ENCODE results near the gene DUSP22. TPM values are rescaled to one million over a fixed set of nuclear protein-coding genes. Genes with fewer than 3 reads are reported as not detected.

DUSP22 gene
- total RNA-seq, 1 donor from 2014 or later: 34.9 TPM

DNA sequence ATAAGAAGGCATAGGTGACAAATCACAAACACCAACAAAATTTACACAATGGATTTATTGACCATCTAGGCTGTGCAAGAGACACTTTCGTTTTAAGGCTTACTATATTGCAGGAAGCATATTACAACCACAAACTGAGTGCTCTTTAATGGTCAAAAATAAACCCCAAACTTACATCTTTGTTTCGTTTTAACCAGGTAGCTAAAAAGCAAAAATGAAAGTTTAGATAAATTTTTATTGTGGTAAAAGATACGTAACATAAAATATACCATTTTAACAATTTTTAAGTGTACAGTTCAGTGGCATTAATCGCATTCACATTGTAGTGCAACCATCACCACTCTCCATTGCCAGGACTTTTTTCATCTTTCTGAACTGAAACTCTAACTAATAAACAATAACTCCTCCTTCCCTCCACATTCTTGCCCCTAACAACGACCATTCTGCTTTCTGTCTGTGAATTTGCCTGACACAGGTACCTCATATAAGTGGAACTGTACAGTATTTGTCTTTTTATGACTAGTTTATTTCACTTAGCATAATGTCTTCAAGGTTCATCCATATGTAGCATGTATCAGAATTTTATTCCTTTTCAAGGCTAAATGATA lies 32.3 kb upstream of the DUSP22 start:
- no peaks in the 10 kb centered on the region for H3K27me3 Mint-ChIP-seq (ENCODE audit: low read depth, unreplicated experiment)
- no peak overlapping the region for H3K27ac ChIP-seq (ENCODE audit: low read depth, low read length)
- no peaks in the 10 kb centered on the region for H4K20me1 ChIP-seq (ENCODE audit: insufficient read depth, low read length)
- H3K36me3 Mint-ChIP-seq (ENCODE audit: low read depth, unreplicated experiment): no peaks in the 10 kb centered on the region
- peaks cover 2% of the 10 kb centered on the region for H3K4me1 Mint-ChIP-seq (ENCODE audit: low read depth, unreplicated experiment)
- H3K4me2 ChIP-seq (ENCODE audit: low read length): no peak overlapping the region
- FAIRE-seq (peak; percentile 9), DNase-seq (ENCODE audit: low read depth) (no peak)
- no peaks in the 10 kb centered on the region for H3K36me3 ChIP-seq (ENCODE audit: insufficient read depth, low read length)
- H3K9me3 ChIP-seq (ENCODE audit: insufficient read depth, low read depth, low read length): no peaks in the 10 kb centered on the region
- no peak overlapping the region for H3K27ac Mint-ChIP-seq (ENCODE audit: unreplicated experiment)
- no peaks in the 10 kb centered on the region for H3K79me2 ChIP-seq (ENCODE audit: insufficient read depth, low read length)
- H3K4me3 Mint-ChIP-seq (ENCODE audit: unreplicated experiment): no peak overlapping the region
- no peak for TF ChIP-seq EZH2 (IDR thresholded peaks at IDR 0.05; ENCODE audit: insufficient read depth, low read length)
- TF ChIP-seq, protein P1, sequence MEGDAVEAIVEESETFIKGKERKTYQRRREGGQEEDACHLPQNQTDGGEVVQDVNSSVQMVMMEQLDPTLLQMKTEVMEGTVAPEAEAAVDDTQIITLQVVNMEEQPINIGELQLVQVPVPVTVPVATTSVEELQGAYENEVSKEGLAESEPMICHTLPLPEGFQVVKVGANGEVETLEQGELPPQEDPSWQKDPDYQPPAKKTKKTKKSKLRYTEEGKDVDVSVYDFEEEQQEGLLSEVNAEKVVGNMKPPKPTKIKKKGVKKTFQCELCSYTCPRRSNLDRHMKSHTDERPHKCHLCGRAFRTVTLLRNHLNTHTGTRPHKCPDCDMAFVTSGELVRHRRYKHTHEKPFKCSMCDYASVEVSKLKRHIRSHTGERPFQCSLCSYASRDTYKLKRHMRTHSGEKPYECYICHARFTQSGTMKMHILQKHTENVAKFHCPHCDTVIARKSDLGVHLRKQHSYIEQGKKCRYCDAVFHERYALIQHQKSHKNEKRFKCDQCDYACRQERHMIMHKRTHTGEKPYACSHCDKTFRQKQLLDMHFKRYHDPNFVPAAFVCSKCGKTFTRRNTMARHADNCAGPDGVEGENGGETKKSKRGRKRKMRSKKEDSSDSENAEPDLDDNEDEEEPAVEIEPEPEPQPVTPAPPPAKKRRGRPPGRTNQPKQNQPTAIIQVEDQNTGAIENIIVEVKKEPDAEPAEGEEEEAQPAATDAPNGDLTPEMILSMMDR (IDR thresholded peaks at IDR 0.05; ENCODE audit: insufficient read depth, low read depth, low read length): no peak
- no peak overlapping the region for H3K4me3 ChIP-seq (ENCODE audit: insufficient read depth, low read depth, low read length)
- peaks cover 8% of the 10 kb centered on the region for H3K9me3 Mint-ChIP-seq (ENCODE audit: unreplicated experiment)
- no peaks in the 10 kb centered on the region for H3K27me3 ChIP-seq (ENCODE audit: insufficient read depth, low read length)
- H2AFZ ChIP-seq (ENCODE audit: low read depth, low read length): no peak overlapping the region
- no peaks in the 10 kb centered on the region for H3K4me1 ChIP-seq (ENCODE audit: insufficient read depth, low read length)
- H3K9ac ChIP-seq (ENCODE audit: low read length): no peak overlapping the region

DNA sequence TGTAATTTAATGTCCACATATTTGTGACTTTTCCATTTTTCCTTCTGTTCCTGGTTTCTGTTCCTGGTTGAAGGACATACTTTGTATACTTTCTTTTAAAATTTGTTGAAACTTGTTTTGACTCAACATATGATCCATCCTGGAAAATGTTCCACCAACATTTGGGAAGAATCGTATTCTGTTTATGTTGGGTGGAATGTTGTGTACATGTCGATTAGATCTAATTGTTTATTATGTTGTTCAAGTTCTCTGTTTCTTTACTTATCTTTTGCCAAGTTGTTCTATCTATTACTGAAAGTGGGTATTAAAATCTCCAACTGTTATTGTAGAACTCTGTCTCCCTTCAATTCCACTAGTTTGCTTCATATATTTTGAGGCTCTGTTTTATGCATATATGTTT lies 27.7 kb upstream of the DUSP22 start:
- Histone ChIP-seq H2AFZ (ENCODE audit: low read depth, low read length) (no peak overlapping the region), H3K9ac (ENCODE audit: low read length) (no peak overlapping the region), H3K79me2 (ENCODE audit: insufficient read depth, low read length) (no peaks in the 10 kb centered on the region), H3K9me3 (ENCODE audit: insufficient read depth, low read depth, low read length) (no peaks in the 10 kb centered on the region), H3K4me3 (ENCODE audit: insufficient read depth, low read depth, low read length) (no peak overlapping the region), H3K27ac (ENCODE audit: low read depth, low read length) (no peak overlapping the region), H3K4me1 (ENCODE audit: insufficient read depth, low read length) (no peaks in the 10 kb centered on the region), H4K20me1 (ENCODE audit: insufficient read depth, low read length) (no peaks in the 10 kb centered on the region), H3K36me3 (ENCODE audit: insufficient read depth, low read length) (no peaks in the 10 kb centered on the region), H3K4me2 (ENCODE audit: low read length) (no peak overlapping the region), H3K27me3 (ENCODE audit: insufficient read depth, low read length) (no peaks in the 10 kb centered on the region)
- FAIRE-seq: peak; percentile 65
- Mint-ChIP-seq H3K9me3 (ENCODE audit: unreplicated experiment) (no peaks in the 10 kb centered on the region), H3K27me3 (ENCODE audit: low read depth, unreplicated experiment) (no peaks in the 10 kb centered on the region), H3K36me3 (ENCODE audit: low read depth, unreplicated experiment) (no peaks in the 10 kb centered on the region), H3K4me1 (ENCODE audit: low read depth, unreplicated experiment) (no peaks in the 10 kb centered on the region), H3K4me3 (ENCODE audit: unreplicated experiment) (no peak overlapping the region), H3K27ac (ENCODE audit: unreplicated experiment) (no peak overlapping the region)
- TF ChIP-seq, protein P1 (IDR thresholded peaks at IDR 0.05; ENCODE audit: insufficient read depth, low read depth, low read length): no peak
- no peak for TF ChIP-seq EZH2 (IDR thresholded peaks at IDR 0.05; ENCODE audit: insufficient read depth, low read length)
- no peak for DNase-seq (ENCODE audit: low read depth)

DNA sequence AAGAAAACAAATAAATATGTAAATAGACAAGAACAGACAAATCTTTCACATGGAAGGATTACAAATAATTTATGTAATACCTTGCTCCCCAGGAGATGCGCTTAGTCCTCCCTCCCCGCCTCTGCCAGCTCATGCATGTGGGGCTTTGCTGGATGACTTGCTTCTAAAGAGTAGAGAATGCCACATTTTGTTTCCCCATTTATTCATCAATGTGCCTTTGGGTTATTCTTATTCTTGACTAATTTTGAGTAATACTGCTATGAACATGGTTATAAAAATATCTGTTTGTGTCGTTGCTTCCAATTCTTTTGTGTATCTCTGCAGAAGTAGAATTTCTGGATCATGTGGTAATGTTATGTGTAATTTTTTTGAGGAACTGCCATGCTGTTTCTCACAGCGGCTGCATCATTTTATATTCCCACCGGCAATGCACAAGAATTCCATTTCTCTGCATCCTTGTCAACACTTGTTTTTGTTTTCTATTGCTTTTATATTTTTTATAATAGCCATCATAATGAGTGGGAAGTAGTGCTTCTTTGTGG lies 23.8 kb upstream of the DUSP22 start:
- no peak overlapping the region for H3K4me3 ChIP-seq (ENCODE audit: insufficient read depth, low read depth, low read length)
- H2AFZ ChIP-seq (ENCODE audit: low read depth, low read length): no peak overlapping the region
- no peak for DNase-seq (ENCODE audit: low read depth)
- H3K27ac Mint-ChIP-seq (ENCODE audit: unreplicated experiment): no peak overlapping the region
- H3K27ac ChIP-seq (ENCODE audit: low read depth, low read length): no peak overlapping the region
- no peaks in the 10 kb centered on the region for H3K9me3 Mint-ChIP-seq (ENCODE audit: unreplicated experiment)
- H3K36me3 ChIP-seq (ENCODE audit: insufficient read depth, low read length): no peaks in the 10 kb centered on the region
- H3K4me3 Mint-ChIP-seq (ENCODE audit: unreplicated experiment): no peak overlapping the region
- H3K9me3 ChIP-seq (ENCODE audit: insufficient read depth, low read depth, low read length): no peaks in the 10 kb centered on the region
- H3K9ac ChIP-seq (ENCODE audit: low read length): no peak overlapping the region
- H3K27me3 Mint-ChIP-seq (ENCODE audit: low read depth, unreplicated experiment): no peaks in the 10 kb centered on the region
- H4K20me1 ChIP-seq (ENCODE audit: insufficient read depth, low read length): no peaks in the 10 kb centered on the region
- no peaks in the 10 kb centered on the region for H3K36me3 Mint-ChIP-seq (ENCODE audit: low read depth, unreplicated experiment)
- no peaks in the 10 kb centered on the region for H3K27me3 ChIP-seq (ENCODE audit: insufficient read depth, low read length)
- H3K4me2 ChIP-seq (ENCODE audit: low read length): no peak overlapping the region
- H3K79me2 ChIP-seq (ENCODE audit: insufficient read depth, low read length): no peaks in the 10 kb centered on the region
- no peaks in the 10 kb centered on the region for H3K4me1 Mint-ChIP-seq (ENCODE audit: low read depth, unreplicated experiment)
- TF ChIP-seq EZH2 (IDR thresholded peaks at IDR 0.05; ENCODE audit: insufficient read depth, low read length): no peak
- TF ChIP-seq, protein P1 (IDR thresholded peaks at IDR 0.05; ENCODE audit: insufficient read depth, low read depth, low read length): no peak
- no peak for FAIRE-seq
- H3K4me1 ChIP-seq (ENCODE audit: insufficient read depth, low read length): no peaks in the 10 kb centered on the region
